HG03439 (cell line): Measurements from ENCODE around the gene ZCCHC3.

ENCODE experiments used
- ATAC-seq: cut with Tn5 transposase; IDR thresholded peaks from one replicate; pipeline ENCODE4 v1.9.1; 2021; ENCODE audit warnings: mild to moderate bottlenecking, moderate library complexity; ENCODE audit not compliant: unreplicated experiment

ZCCHC3 gene

GRCh38 chr20:278607-279571, 18.5 kb upstream of the ZCCHC3 start:
- no peak for ATAC-seq

GRCh38 chr20:284172-284571, 13.2 kb upstream of the ZCCHC3 start:
- no peak for ATAC-seq

- ATAC-seq = no peak
Measured at GRCh38 chr20:286508-286907, 10.9 kb upstream of the ZCCHC3 start.

- no peak for ATAC-seq
Measured at GRCh38 chr20:288956-289692, 8.2 kb upstream of the ZCCHC3 start.

- ATAC-seq = no peak
Measured at GRCh38 chr20:289693-290083, 7.7 kb upstream of the ZCCHC3 start.

GRCh38 chr20:290084-290831, 7.1 kb upstream of the ZCCHC3 start, which contains the start of gene C20orf96:
TSS of gene C20orf96 (minus strand) at chr20:290750. CDS start at chr20:290610, 140 bp downstream.
- ATAC-seq = peak; percentile 82

- ATAC-seq = no peak
Measured at GRCh38 chr20:294602-295001, 2.8 kb upstream of the ZCCHC3 start.

- ATAC-seq = no peak
Measured at GRCh38 chr20:295804-296203, 1.6 kb upstream of the ZCCHC3 start.

- ATAC-seq = peak; percentile 27
Measured at GRCh38 chr20:297925-298775, 780 bp downstream of the ZCCHC3 start.

GRCh38 chr20:298776-299391, 1.5 kb downstream of the ZCCHC3 start:
- no peak for ATAC-seq

- no peak for ATAC-seq
Measured at GRCh38 chr20:300345-300990, 3.1 kb downstream of the ZCCHC3 start.

GRCh38 chr20:301886-302848, 4.8 kb downstream of the ZCCHC3 start:
- ATAC-seq = no peak

GRCh38 chr20:305745-306144, 8.4 kb downstream of the ZCCHC3 start:
- ATAC-seq = no peak

GRCh38 chr20:308427-309038, 11.2 kb downstream of the ZCCHC3 start:
- no peak for ATAC-seq

GRCh38 chr20:309306-309840, 12.0 kb downstream of the ZCCHC3 start:
- ATAC-seq = no peak

- peak; percentile 74 for ATAC-seq
Measured at GRCh38 chr20:309841-310644, 12.7 kb downstream of the ZCCHC3 start.

- no peak for ATAC-seq
Measured at GRCh38 chr20:310645-311044, 13.3 kb downstream of the ZCCHC3 start.
